ENCODE data around the gene MYO19. TPM values are rescaled to one million over a fixed set of nuclear protein-coding genes. Genes with fewer than 3 reads are reported as not detected.

The MYO19 gene
- total and polyA plus RNA-seq, 9 of the 15 experiments (the other 6 are each of a cell fraction or from before 2014, with no cell fraction given): 21.6 to 176 (median 129) TPM

DNA sequence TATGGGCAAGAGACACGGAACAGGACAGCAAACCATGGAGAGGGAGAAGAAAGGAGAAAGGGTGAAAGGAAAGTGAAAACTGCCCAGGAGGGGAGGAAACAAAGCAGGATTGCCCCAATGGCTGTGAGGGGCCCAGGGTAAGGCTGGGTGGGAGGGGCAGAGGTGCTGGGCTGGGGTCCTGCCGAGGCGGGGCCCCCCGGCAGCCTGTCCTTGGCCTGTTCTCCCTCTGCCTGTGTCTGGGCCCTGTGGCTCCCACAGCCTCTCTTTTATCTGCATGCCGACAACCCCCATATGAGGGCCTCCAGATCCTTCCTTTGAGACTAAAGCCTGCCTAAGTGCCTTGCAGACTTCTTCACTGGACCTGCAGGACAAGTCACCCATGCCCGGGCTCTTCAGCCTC is 32.7 kb downstream of the MYO19 start (continued):
- TF ChIP-seq, protein P1, sequence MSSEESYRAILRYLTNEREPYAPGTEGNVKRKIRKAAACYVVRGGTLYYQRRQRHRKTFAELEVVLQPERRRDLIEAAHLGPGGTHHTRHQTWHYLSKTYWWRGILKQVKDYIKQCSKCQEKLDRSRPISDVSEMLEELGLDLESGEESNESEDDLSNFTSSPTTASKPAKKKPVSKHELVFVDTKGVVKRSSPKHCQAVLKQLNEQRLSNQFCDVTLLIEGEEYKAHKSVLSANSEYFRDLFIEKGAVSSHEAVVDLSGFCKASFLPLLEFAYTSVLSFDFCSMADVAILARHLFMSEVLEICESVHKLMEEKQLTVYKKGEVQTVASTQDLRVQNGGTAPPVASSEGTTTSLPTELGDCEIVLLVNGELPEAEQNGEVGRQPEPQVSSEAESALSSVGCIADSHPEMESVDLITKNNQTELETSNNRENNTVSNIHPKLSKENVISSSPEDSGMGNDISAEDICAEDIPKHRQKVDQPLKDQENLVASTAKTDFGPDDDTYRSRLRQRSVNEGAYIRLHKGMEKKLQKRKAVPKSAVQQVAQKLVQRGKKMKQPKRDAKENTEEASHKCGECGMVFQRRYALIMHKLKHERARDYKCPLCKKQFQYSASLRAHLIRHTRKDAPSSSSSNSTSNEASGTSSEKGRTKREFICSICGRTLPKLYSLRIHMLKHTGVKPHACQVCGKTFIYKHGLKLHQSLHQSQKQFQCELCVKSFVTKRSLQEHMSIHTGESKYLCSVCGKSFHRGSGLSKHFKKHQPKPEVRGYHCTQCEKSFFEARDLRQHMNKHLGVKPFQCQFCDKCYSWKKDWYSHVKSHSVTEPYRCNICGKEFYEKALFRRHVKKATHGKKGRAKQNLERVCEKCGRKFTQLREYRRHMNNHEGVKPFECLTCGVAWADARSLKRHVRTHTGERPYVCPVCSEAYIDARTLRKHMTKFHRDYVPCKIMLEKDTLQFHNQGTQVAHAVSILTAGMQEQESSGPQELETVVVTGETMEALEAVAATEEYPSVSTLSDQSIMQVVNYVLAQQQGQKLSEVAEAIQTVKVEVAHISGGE (CRISPR knock-in tag; IDR thresholded peaks at IDR 0.05): no peak
- TF ChIP-seq SMARCA4 (IDR thresholded peaks at IDR 0.05): no peak
- TF ChIP-seq FOXJ3 (CRISPR knock-in tag; IDR thresholded peaks at IDR 0.05): no peak

DNA sequence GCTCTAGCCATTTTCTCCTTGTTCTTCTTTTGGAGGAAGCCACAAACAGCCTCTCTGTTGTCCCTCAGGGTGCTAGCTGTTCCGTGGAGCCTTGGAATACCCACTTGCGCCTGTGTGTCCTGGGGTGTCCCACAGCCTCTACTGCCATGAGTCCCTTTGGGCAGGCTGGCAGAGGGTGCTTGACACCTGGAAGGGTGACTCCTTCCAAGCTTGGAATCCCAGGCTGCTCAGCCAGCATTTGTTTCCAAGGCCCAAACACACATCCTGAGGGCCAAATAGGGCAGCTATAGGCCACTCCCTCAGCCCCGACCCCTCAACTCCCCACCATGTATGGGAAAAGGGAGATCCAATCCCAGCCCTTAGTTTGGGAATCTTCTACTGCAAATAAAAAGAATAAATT is 33.3 kb downstream of the MYO19 start:
- H3K4me3 ChIP-seq: no peak overlapping the region
- ATAC-seq: no peak
- no peaks in the 10 kb centered on the region for H3K79me2 ChIP-seq (ENCODE audit: control insufficient read depth, insufficient read depth, low read length)
- H3K27ac ChIP-seq (ENCODE audit: extremely low read depth, low read depth, low read length): no peak overlapping the region
- no peaks in the 10 kb centered on the region for H3K9me1 ChIP-seq (ENCODE audit: control insufficient read depth, insufficient read depth, low read length)
- ChIA-PET CTCF (ENCODE audit: low intra/inter-chr PET ratio) (no interaction called here), POLR2A (interaction anchor here (2.9 kb wide), 1 partner anchor 10 kb away, joined by 18 read pairs; no protein-coding TSS in a partner anchor)
- in situ Hi-C loops (cut with MboI): no loop called here
- H4K20me1 ChIP-seq (replicated peaks; ENCODE audit: control insufficient read depth, insufficient read depth, low read length): 0 out of 2 replicates have a peak, but pooled peaks cover 4% of the 10 kb centered on the region
- 0 out of 5 replicates have a peak, but pooled peaks cover 0 to 3% of the 10 kb centered on the region in 2 experiments for H3K4me1 ChIP-seq (replicated peaks in 1 of 2; ENCODE audit: control insufficient read depth in 2 of 2, insufficient read depth in 2 of 2, low read length in 2 of 2)
- H3K9me3 ChIP-seq (replicated peaks; ENCODE audit: control insufficient read depth, insufficient read depth, low read depth, low read length): no peaks in the 10 kb centered on the region
- no peaks in the 10 kb centered on the region for H3K27me3 ChIP-seq (ENCODE audit: control insufficient read depth in 2 of 2, insufficient read depth in 2 of 2, low read length in 2 of 2)
- no peak for FAIRE-seq
- H2AFZ ChIP-seq (ENCODE audit: low read depth, low read length): no peak overlapping the region
- H3K9ac ChIP-seq (ENCODE audit: insufficient read depth in 1 of 2, low read depth in 2 of 2, low read length in 2 of 2): no peak overlapping the region
- intact Hi-C loops (cut with micrococcal nuclease): no loop called here
- 100% methylated on average over 3 of the region's 3 CpGs for WGBS (ENCODE audit: insufficient coverage, low coverage, missing lambda C conversion rate)
- DNase-seq (ENCODE audit: extremely low read depth in 1 of 4, low spot score in 3 of 4): peak in 1 of 4 experiments; percentile 10
- BruUV-seq (replicated peaks): no TSS peak
- no peak overlapping the region for H3K4me2 ChIP-seq (ENCODE audit: insufficient read depth, low read length)
- no peak for TF ChIP-seq CHCHD3 (CRISPR knock-in tag; IDR thresholded peaks at IDR 0.05)
- no peak for TF ChIP-seq ZNF174 (CRISPR knock-in tag; IDR thresholded peaks at IDR 0.05)
- no peak for TF ChIP-seq HDAC2 (IDR thresholded peaks at IDR 0.05)
- no peak for TF ChIP-seq SNRNP70 (optimal IDR thresholded peaks at IDR 0.05; ENCODE audit: low read depth, low read length)
- TF ChIP-seq ZNF830 (CRISPR knock-in tag; IDR thresholded peaks at IDR 0.05): no peak
- TF ChIP-seq, protein P2, sequence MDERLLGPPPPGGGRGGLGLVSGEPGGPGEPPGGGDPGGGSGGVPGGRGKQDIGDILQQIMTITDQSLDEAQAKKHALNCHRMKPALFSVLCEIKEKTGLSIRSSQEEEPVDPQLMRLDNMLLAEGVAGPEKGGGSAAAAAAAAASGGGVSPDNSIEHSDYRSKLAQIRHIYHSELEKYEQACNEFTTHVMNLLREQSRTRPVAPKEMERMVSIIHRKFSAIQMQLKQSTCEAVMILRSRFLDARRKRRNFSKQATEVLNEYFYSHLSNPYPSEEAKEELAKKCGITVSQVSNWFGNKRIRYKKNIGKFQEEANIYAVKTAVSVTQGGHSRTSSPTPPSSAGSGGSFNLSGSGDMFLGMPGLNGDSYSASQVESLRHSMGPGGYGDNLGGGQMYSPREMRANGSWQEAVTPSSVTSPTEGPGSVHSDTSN (CRISPR knock-in tag; IDR thresholded peaks at IDR 0.05; ENCODE audit: low read depth): no peak
- TF ChIP-seq, protein P2 (tag; conservative IDR thresholded peaks at IDR 0.05; ENCODE audit: low read depth): no peak
- TF ChIP-seq ARID1B (IDR thresholded peaks at IDR 0.05): no peak
- no peak for TF ChIP-seq PPARD (CRISPR knock-in tag; IDR thresholded peaks at IDR 0.05)
- TF ChIP-seq ZNF3 (CRISPR knock-in tag; IDR thresholded peaks at IDR 0.05): no peak
- no peak for TF ChIP-seq TEAD2 (tag; IDR thresholded peaks at IDR 0.05)
- no peak for TF ChIP-seq NUFIP1 (IDR thresholded peaks at IDR 0.05; ENCODE audit: partially characterized antibody)
- TF ChIP-seq HEY1 (CRISPR knock-in tag; IDR thresholded peaks at IDR 0.05; ENCODE audit: borderline replicate concordance): no peak
- TF ChIP-seq DACH1 (IDR thresholded peaks at IDR 0.05; ENCODE audit: partially characterized antibody): no peak
- TF ChIP-seq SMAD1 (IDR thresholded peaks at IDR 0.05; ENCODE audit: low read depth, low read length, partially characterized antibody): no peak
- peaks cover 95% of the 10 kb centered on the region for H3K36me3 ChIP-seq (ENCODE audit: control insufficient read depth, insufficient read depth, low read length)

All from K562 (cell line).